Endodermal cell (in vitro differentiated cells): ENCODE data around the gene COL23A1. TPM values are rescaled to one million over a fixed set of nuclear protein-coding genes. Genes with fewer than 3 reads are reported as not detected.

Source experiments
- DNase-seq: peaks from one replicate; pipeline ENCODE4 v3.0.0-alpha.2; 2017
- H3K27ac ChIP-seq: 2 replicates; pipeline ENCODE4 v1.5.1; 2013; ENCODE audit warnings: mild to moderate bottlenecking, low read depth, low read length, moderate library complexity
- H3K27me3 ChIP-seq: 2 replicates; pipeline ENCODE4 v1.6.1; 2013; ENCODE audit warnings: mild to moderate bottlenecking, low read length, moderate library complexity; ENCODE audit not compliant: insufficient read depth, control insufficient read depth, poor library complexity, severe bottlenecking
- H3K36me3 ChIP-seq: 2 replicates; pipeline ENCODE4 v1.7.0; 2013; ENCODE audit warnings: mild to moderate bottlenecking, low read length, moderate library complexity; ENCODE audit not compliant: control insufficient read depth, insufficient read depth
- H3K4me1 ChIP-seq: one replicate; pipeline ENCODE4 v1.7.0; 2013; ENCODE audit warnings: low read length; ENCODE audit not compliant: control insufficient read depth, insufficient read depth
- H3K4me3 ChIP-seq: 2 replicates; pipeline ENCODE4 v1.5.1; 2013; ENCODE audit warnings: mild to moderate bottlenecking, low read length, moderate library complexity
- H3K9ac ChIP-seq: 2 replicates; pipeline ENCODE4 v1.6.1; 2013; ENCODE audit warnings: mild to moderate bottlenecking, low read length, moderate library complexity; ENCODE audit not compliant: poor library complexity, severe bottlenecking; ENCODE audit errors: extremely low read depth
- H3K9me3 ChIP-seq: 2 replicates; pipeline ENCODE4 v1.6.1; 2013; ENCODE audit warnings: mild to moderate bottlenecking, low read length, moderate library complexity; ENCODE audit not compliant: control insufficient read depth
- H3K27ac Mint-ChIP-seq: 2 replicates; pipeline ENCODE4 v1.8.0; 2020; ENCODE audit warnings: mixed read lengths
- H3K27me3 Mint-ChIP-seq: 2 replicates; pipeline ENCODE4 v1.8.0; 2021; ENCODE audit warnings: mild to moderate bottlenecking, mixed read lengths; ENCODE audit not compliant: insufficient read depth
- H3K36me3 Mint-ChIP-seq: 2 replicates; pipeline ENCODE4 v1.8.0; 2020; ENCODE audit warnings: low read depth, mixed read lengths
- H3K4me1 Mint-ChIP-seq: 2 replicates; pipeline ENCODE4 v1.8.0; 2020; ENCODE audit warnings: mixed read lengths
- H3K4me3 Mint-ChIP-seq: 2 replicates; pipeline ENCODE4 v1.8.0; 2020; ENCODE audit warnings: mild to moderate bottlenecking, moderate library complexity, mixed read lengths
- H3K9me3 Mint-ChIP-seq: 2 replicates; pipeline ENCODE4 v1.8.0; 2020; ENCODE audit warnings: mild to moderate bottlenecking, mixed read lengths
- WGBS, 2 experiments: methylation state at CpG; one replicate each; pipeline versions ENCODE4 v1.1.5 to v1.1.7; 2013; ENCODE audit warnings: missing lambda C conversion rate in 2 of 2, mixed read lengths in 1 of 2; ENCODE audit not compliant: insufficient coverage in 1 of 2, insufficient read length in 1 of 2; 5-methylcytosine and 5-hydroxymethylcytosine counted together
- total RNA-seq, 2 donors: library from RNA; stranded (reverse); fragmentation: NEBNext Ultra II Directional in 1 of 2; extraction: Animal tissue kit (Norgen Biotek cat#: 25700) in 1 of 2; gene quantifications; 2 replicates in 1 of 2; 3 replicates in 1 of 2; pipeline ENCODE4 v1.2.1, GENCODE V29; 2021
- TF ChIP-seq, protein P1 (sequence below): fragments of 200-600 bp; sonication (generic); conservative IDR thresholded peaks from 2 replicates; pipeline ENCODE4 v1.5.0; 2021; ENCODE audit warnings: antibody characterized with exemption, mild to moderate bottlenecking

The COL23A1 gene
- total RNA-seq, 2 donors from 2014 or later, result 50.2 to 71.3 TPM

DNA sequence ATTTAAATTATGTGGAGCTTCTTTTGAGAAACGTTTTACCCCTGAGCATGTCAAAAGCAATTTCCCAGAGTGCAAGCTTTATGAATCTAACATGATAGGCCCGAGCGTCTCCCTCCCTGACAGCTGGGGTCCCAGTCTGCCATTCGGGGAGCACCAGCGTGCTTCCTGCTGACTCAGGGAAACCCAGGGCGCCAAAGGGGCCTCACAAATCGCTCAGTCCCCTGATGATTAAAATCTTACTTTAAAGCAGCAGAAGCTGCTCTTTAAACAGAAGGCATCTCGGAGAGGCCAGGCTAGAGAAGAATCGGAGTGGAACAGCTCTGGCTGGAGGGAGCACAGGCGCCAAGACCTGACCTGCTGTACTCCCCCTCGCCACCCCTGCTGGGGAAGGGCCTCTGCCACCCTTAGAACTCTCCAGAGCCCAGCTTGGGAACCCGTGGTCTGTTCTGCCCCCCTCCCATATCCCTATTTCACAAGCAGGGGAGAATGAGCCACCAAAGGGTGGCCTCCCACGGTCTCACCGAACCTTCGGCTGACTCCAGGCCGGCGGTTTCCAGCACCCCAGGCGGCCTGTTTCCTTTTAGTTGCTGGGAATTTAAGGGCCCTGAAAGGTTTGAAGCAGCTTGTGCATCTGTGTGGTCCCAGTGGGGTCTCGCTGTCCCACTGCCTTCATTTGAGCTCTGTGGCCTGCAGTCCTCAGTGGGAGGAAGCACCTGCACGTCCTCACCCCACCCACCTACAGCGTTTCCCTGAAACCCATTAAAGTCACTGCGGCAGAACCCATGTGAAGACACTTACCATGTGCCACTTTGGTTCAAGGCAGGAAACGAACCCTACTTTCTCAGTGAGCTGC lies 147.6 kb downstream of the COL23A1 start:
- DNase-seq, result peak; percentile 33
- peaks cover 6% of the 10 kb centered on the region for H3K36me3 Mint-ChIP-seq
- H3K4me1 Mint-ChIP-seq, result peaks cover 6% of the 10 kb centered on the region
- no peak overlapping the region for H3K4me3 Mint-ChIP-seq
- Histone ChIP-seq H3K4me1 (no peaks in the 10 kb centered on the region), H3K9ac (no peak overlapping the region), H3K27ac (no peak overlapping the region), H3K27me3 (no peaks in the 10 kb centered on the region), H3K4me3 (no peak overlapping the region), H3K36me3 (no peaks in the 10 kb centered on the region), H3K9me3 (no peaks in the 10 kb centered on the region)
- no peaks in the 10 kb centered on the region for H3K9me3 Mint-ChIP-seq
- H3K27ac Mint-ChIP-seq, result no peak overlapping the region
- peaks cover 3% of the 10 kb centered on the region for H3K27me3 Mint-ChIP-seq
- 90 to 97% methylated on average over 13 to 23 of the region's 23 CpGs for WGBS, 2 experiments
- TF ChIP-seq, protein P1, sequence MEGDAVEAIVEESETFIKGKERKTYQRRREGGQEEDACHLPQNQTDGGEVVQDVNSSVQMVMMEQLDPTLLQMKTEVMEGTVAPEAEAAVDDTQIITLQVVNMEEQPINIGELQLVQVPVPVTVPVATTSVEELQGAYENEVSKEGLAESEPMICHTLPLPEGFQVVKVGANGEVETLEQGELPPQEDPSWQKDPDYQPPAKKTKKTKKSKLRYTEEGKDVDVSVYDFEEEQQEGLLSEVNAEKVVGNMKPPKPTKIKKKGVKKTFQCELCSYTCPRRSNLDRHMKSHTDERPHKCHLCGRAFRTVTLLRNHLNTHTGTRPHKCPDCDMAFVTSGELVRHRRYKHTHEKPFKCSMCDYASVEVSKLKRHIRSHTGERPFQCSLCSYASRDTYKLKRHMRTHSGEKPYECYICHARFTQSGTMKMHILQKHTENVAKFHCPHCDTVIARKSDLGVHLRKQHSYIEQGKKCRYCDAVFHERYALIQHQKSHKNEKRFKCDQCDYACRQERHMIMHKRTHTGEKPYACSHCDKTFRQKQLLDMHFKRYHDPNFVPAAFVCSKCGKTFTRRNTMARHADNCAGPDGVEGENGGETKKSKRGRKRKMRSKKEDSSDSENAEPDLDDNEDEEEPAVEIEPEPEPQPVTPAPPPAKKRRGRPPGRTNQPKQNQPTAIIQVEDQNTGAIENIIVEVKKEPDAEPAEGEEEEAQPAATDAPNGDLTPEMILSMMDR, result no peak

DNA sequence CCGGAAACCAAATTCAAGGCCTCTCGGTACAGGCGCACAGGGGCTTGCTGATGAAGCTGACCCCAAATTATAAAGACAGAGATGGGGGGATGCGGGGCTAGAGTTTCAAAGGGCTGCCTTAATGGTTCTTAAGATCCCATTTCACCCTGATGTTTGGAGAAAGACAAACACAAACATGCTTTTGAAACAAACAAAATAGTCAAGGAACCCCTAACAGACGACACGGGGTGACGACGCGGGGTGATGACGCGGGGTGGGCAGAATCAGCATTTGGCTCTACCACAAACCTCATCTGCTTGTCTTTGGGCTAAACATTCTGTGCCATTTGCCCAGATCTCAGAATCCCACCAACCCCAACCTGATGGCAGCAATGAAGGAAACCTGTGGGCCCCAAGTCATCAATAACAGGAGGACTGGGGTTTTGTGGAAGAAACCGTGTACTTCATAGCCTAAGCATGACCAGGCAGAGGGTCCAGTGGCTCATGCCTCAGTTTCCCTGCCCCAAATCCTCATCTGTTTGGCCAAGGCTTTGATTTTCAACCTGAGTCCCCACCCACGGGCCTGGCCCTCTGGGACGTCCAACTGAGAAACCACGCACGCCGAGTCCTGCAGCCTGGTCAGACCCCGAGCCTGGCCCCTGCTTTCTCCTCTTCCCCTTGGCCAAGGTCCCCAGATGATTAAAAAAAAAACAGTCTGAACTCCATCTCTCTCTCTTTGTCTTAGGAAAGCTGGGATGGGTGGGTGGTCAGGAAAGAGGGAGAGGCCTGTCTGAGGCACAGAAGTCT lies 148.5 kb downstream of the COL23A1 start:
- Histone ChIP-seq H3K36me3 (no peaks in the 10 kb centered on the region), H3K9me3 (no peaks in the 10 kb centered on the region), H3K4me1 (no peaks in the 10 kb centered on the region), H3K27me3 (no peaks in the 10 kb centered on the region), H3K9ac (no peak overlapping the region), H3K27ac (no peak overlapping the region), H3K4me3 (no peak overlapping the region)
- Mint-ChIP-seq H3K27me3 (no peaks in the 10 kb centered on the region), H3K36me3 (peaks cover 3% of the 10 kb centered on the region), H3K27ac (no peak overlapping the region), H3K4me1 (peaks cover 14% of the 10 kb centered on the region), H3K9me3 (no peaks in the 10 kb centered on the region), H3K4me3 (no peak overlapping the region)
- 95 to 96% methylated on average over 10 to 18 of the region's 18 CpGs for WGBS, 2 experiments
- TF ChIP-seq, protein P1, result no peak
- peak; percentile 18 for DNase-seq

DNA sequence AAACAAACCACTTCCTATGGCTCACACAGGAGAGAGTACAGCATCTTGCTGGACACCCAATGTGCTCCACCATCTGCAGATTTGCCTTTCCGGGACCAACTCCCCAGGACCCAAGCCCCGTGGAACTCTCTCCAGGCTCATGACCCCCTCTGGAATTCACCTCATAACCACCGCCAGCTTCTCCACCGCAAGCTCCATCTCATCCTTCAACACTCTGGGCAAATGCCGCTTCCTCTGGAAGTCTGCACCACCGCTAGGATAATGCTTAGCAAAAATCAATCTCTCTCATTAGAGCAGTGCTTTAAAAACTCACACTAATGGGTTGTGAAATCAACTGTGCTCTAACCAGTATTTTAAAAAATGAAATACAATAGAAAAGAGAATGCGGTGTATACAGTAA lies 150.0 kb downstream of the COL23A1 start:
- 94 to 100% methylated on average over 3 to 7 of the region's 7 CpGs for WGBS, 2 experiments
- H3K27me3 Mint-ChIP-seq, result no peaks in the 10 kb centered on the region

More for the DNA sequence above, 150.0 kb downstream of the COL23A1 start:
- TF ChIP-seq, protein P1, result no peak
- H3K27ac ChIP-seq, result no peak overlapping the region
- no peak overlapping the region for H3K9ac ChIP-seq
- no peaks in the 10 kb centered on the region for H3K27me3 ChIP-seq
- H3K4me3 Mint-ChIP-seq, result no peak overlapping the region
- H3K4me3 ChIP-seq, result no peak overlapping the region
- no peaks in the 10 kb centered on the region for H3K9me3 ChIP-seq
- peaks cover 3% of the 10 kb centered on the region for H3K36me3 Mint-ChIP-seq
- no peaks in the 10 kb centered on the region for H3K4me1 ChIP-seq
- no peaks in the 10 kb centered on the region for H3K36me3 ChIP-seq
- no peak overlapping the region for H3K27ac Mint-ChIP-seq
- H3K9me3 Mint-ChIP-seq, result no peaks in the 10 kb centered on the region
- DNase-seq, result peak; percentile 21
- H3K4me1 Mint-ChIP-seq, result peaks cover 20% of the 10 kb centered on the region
